22Rv1 (cell line): ENCODE data around the gene FHOD3.
A peak's percentile ranks its signal among the peaks of the same experiment; 100 is the strongest.

Source experiments
- H3K27ac ChIP-seq: fragments of 450-650 bp; 2 replicates; pipeline ENCODE4 v1.5.1; 2017
- ZFX ChIP-seq: fragments of 450-650 bp; IDR thresholded peaks from 2 replicates; pipeline ENCODE4 v1.6.1; 2017; ENCODE audit warnings: antibody characterized with exemption, borderline replicate concordance
- TF ChIP-seq, protein P1 (sequence below): fragments of 450-650 bp; IDR thresholded peaks from 2 replicates; pipeline ENCODE4 v1.5.1; 2017; ENCODE audit warnings: mild to moderate bottlenecking

Gene FHOD3

DNA sequence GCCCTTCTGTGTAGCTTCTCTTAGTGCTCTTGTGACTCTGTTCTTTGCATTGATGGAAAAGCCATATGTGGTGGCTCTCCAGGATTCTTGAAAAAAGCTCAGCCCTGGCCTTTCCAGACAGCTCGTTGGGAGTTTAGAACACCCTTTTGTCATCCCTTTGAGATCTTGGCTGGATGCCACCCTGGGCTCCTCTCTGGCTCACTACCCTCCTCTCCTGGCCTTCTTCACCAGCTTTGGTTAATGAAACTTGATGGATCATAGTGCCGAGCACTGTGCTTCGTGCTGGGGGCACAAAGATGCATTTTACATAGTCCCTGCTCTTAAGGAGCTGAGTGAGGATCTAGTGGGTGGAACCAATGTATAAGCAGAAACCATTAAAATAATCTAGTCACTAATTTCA is 15.6 kb upstream of the FHOD3 start:
- no peak for TF ChIP-seq ZFX
- TF ChIP-seq, protein P1, sequence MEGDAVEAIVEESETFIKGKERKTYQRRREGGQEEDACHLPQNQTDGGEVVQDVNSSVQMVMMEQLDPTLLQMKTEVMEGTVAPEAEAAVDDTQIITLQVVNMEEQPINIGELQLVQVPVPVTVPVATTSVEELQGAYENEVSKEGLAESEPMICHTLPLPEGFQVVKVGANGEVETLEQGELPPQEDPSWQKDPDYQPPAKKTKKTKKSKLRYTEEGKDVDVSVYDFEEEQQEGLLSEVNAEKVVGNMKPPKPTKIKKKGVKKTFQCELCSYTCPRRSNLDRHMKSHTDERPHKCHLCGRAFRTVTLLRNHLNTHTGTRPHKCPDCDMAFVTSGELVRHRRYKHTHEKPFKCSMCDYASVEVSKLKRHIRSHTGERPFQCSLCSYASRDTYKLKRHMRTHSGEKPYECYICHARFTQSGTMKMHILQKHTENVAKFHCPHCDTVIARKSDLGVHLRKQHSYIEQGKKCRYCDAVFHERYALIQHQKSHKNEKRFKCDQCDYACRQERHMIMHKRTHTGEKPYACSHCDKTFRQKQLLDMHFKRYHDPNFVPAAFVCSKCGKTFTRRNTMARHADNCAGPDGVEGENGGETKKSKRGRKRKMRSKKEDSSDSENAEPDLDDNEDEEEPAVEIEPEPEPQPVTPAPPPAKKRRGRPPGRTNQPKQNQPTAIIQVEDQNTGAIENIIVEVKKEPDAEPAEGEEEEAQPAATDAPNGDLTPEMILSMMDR = no peak
- H3K27ac ChIP-seq = no peak overlapping the region

GRCh38 chr18:36283448-36283847 is 14.1 kb upstream of the FHOD3 start:
- TF ChIP-seq, protein P1 = no peak
- TF ChIP-seq ZFX = no peak
- H3K27ac ChIP-seq = no peak overlapping the region

- no peak overlapping the region for H3K27ac ChIP-seq
- no peak for TF ChIP-seq ZFX
- TF ChIP-seq, protein P1 = no peak
Measured at GRCh38 chr18:36284268-36284667, 13.2 kb upstream of the FHOD3 start.

DNA sequence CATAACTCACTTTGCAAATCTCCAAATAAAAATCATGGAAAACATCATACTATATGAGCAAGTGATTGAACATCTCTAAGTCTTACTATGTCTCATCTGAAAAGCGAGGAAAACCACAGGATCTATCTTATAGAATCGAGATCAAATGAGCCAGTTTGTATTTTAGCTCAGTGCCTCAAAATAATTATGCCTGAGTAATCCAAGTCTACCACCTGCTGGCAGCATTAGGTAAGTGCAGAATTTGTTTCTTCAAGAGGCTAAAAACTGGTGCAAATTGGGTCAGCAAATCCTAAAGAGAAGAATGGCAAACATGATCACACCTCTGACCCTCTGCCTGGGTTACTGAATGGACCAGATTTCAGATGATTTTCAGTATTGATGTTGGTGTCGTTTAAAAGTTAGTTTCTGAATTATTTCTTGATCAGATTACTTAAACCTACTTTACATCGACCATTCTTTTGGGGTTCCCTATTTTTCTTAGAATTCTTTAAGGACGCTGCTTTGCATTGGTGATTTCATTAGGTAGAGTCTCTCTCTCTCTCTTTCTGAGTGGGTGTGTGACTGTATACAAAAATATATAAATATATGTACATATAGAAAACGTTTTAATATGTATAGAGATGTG is 12.7 kb upstream of the FHOD3 start:
- TF ChIP-seq, protein P1 = peak; percentile 89
- no peak for TF ChIP-seq ZFX
- H3K27ac ChIP-seq = no peak overlapping the region

DNA sequence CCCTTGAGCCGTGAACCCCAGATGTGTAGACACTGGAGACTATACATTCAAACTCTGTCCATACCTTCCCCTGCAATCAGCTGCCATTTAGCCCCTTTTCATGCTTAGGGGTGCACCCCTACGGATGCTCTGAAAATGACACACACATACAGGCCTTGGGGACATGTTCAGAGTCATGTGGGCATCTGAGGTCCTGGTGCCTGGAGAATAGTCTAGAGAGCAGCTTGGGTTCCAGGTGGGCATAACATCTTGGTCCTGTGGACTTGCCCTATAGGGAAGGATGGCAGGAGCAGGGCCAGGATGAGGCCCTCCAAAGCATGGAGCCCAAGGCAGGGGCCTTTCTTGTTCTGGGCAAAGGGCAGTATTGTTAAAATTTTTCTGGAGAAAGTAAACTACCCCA is 9.9 kb upstream of the FHOD3 start:
- TF ChIP-seq, protein P1 = no peak
- no peak for TF ChIP-seq ZFX
- no peak overlapping the region for H3K27ac ChIP-seq

DNA sequence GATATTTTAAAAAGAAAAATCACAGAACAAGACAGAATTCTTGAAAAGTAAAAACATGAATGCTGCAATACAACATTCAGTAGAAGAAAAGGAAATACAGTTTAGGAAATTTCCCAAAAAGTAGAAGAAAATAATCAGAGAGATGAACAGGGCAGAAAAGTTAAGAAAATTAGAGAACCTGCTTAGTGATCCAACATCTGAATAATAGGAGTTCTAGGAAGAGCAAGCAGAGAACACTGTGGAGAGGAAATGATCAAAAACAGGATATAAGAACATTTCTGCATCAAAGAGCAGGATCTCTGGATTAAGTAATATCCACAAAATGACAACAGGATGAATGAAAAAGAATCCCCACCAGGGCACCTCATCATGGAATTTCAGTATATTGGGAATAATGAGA is 8.8 kb upstream of the FHOD3 start:
- no peak overlapping the region for H3K27ac ChIP-seq
- TF ChIP-seq, protein P1 = no peak
- TF ChIP-seq ZFX = no peak

- TF ChIP-seq ZFX = no peak
- TF ChIP-seq, protein P1 = no peak
- H3K27ac ChIP-seq = no peak overlapping the region
Measured at GRCh38 chr18:36294031-36294430, 3.5 kb upstream of the FHOD3 start.
